Mesenteric fat pad (tissue), 1 donor: ENCODE measurements around the gene MYRIP. TPM values are rescaled to one million over a fixed set of nuclear protein-coding genes. Genes with fewer than 3 reads are reported as not detected.
"Not testable (repeated sequence)": the region's sequence is repeated elsewhere in the genome, so short reads cannot be mapped to it uniquely, and the experiment has no call there.

ENCODE experiments used
- DNase-seq: peaks from one replicate; pipeline ENCODE4 v3.0.0-alpha.2; 2020; ENCODE audit warnings: low spot score
- total RNA-seq: library from RNA; stranded (reverse); fragmentation: NEBNext Ultra II Directional; extraction: Animal tissue kit (Norgen Biotek cat#: 25700); gene quantifications from one replicate; pipeline ENCODE4 v1.2.1, GENCODE V29; 2021
- donor health status: DM: yes; HTN: yes; CAD: no.

MYRIP gene
- total RNA-seq, 1 donor from 2014 or later = 1.8 TPM

- DNase-seq = no peak
Measured at GRCh38 chr3:40024526-40024925, 215.1 kb downstream of the MYRIP start.

GRCh38 chr3:40025892-40026291, 216.5 kb downstream of the MYRIP start:
- not testable (repeated sequence) for DNase-seq

GRCh38 chr3:40035177-40035576, 225.8 kb downstream of the MYRIP start:
- DNase-seq = no peak

- DNase-seq = no peak
Measured at GRCh38 chr3:40037582-40037981, 228.2 kb downstream of the MYRIP start.

- DNase-seq = no peak
Measured at GRCh38 chr3:40042752-40043443, 233.5 kb downstream of the MYRIP start.

GRCh38 chr3:40043444-40043755, 234.0 kb downstream of the MYRIP start:
- DNase-seq = no peak

GRCh38 chr3:40044487-40044886, 235.1 kb downstream of the MYRIP start:
- no peak for DNase-seq

GRCh38 chr3:40045051-40045450, 235.6 kb downstream of the MYRIP start:
- no peak for DNase-seq

GRCh38 chr3:40046149-40046548, 236.7 kb downstream of the MYRIP start:
- no peak for DNase-seq

- DNase-seq = no peak
Measured at GRCh38 chr3:40047406-40047805, 238.0 kb downstream of the MYRIP start.

GRCh38 chr3:40053663-40054062, 244.3 kb downstream of the MYRIP start:
- no peak for DNase-seq

- DNase-seq = no peak
Measured at GRCh38 chr3:40054568-40055222, 245.3 kb downstream of the MYRIP start.

- DNase-seq = no peak
Measured at GRCh38 chr3:40055361-40055760, 246.0 kb downstream of the MYRIP start.

GRCh38 chr3:40055956-40056355, 246.5 kb downstream of the MYRIP start:
- no peak for DNase-seq

GRCh38 chr3:40057077-40057476, 247.7 kb downstream of the MYRIP start:
- DNase-seq = no peak

- DNase-seq = no peak
Measured at GRCh38 chr3:40057786-40058185, 248.4 kb downstream of the MYRIP start.

GRCh38 chr3:40068636-40069035, 259.2 kb downstream of the MYRIP start:
- no peak for DNase-seq

- no peak for DNase-seq
Measured at GRCh38 chr3:40070816-40071215, 261.4 kb downstream of the MYRIP start.

- DNase-seq = no peak
Measured at GRCh38 chr3:40071683-40072238, 262.4 kb downstream of the MYRIP start.

GRCh38 chr3:40073310-40074007, 264.1 kb downstream of the MYRIP start:
- no peak for DNase-seq

GRCh38 chr3:40077139-40077538, 267.7 kb downstream of the MYRIP start:
- DNase-seq = not testable (repeated sequence)

GRCh38 chr3:40077828-40078492, 268.6 kb downstream of the MYRIP start:
- DNase-seq = not testable (repeated sequence)
